ENCODE results near the gene G6PD. TPM values are rescaled to one million over a fixed set of nuclear protein-coding genes. Genes with fewer than 3 reads are reported as not detected.
"Not testable (repeated sequence)": the region's sequence is repeated elsewhere in the genome, so short reads cannot be mapped to it uniquely, and the experiment has no call there.

The G6PD gene
- polyA plus RNA-seq, 2 of the 4 experiments (the other 2 are of a cell fraction) = 692 to 1,409 TPM

- TF ChIP-seq, protein P1, sequence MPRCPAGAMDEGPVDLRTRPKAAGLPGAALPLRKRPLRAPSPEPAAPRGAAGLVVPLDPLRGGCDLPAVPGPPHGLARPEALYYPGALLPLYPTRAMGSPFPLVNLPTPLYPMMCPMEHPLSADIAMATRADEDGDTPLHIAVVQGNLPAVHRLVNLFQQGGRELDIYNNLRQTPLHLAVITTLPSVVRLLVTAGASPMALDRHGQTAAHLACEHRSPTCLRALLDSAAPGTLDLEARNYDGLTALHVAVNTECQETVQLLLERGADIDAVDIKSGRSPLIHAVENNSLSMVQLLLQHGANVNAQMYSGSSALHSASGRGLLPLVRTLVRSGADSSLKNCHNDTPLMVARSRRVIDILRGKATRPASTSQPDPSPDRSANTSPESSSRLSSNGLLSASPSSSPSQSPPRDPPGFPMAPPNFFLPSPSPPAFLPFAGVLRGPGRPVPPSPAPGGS (IDR thresholded peaks at IDR 0.05) = no peak
- TF ChIP-seq RCOR1 (IDR thresholded peaks at IDR 0.05; ENCODE audit: low read depth, low read length) (no peak), TFCP2L1 (CRISPR knock-in tag; IDR thresholded peaks at IDR 0.05) (no peak), EHMT2 (IDR thresholded peaks at IDR 0.05; ENCODE audit: low read depth) (no peak), HEYL (CRISPR knock-in tag; IDR thresholded peaks at IDR 0.05) (no peak)
Observed at GRCh38 chrX:154595559-154596249, 49.1 kb upstream of the G6PD start (continued).

GRCh38 chrX:154594491-154594890 lies 47.8 kb upstream of the G6PD start:
- 7% methylated on average over 3 of the region's 4 CpGs for WGBS (ENCODE audit: missing lambda C conversion rate)

DNA sequence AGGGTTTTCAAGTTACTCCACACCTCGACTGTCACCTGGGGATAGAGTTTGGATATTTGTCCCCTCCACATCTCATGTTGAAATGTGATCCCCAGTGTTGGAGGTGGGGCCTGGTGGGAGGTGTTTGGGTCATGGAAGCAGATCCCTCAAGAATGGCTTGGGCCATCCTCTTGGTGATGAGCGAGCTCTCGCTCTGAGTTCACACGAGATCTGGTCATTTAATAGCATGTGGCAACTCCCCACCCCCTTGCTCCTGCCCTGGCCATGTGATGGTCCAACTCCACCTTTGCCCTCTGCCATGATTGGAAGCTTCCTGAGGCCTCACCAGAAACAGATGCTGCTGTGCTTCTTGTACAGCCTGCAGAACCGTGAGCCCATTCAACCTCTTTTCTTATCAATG lies 46.6 kb upstream of the G6PD start:
- Histone ChIP-seq H3K9me3 (peaks cover 5% of the 10 kb centered on the region; the same call in 1 of the 3 replicates), H3K4me2 (no peak overlapping the region), H3K4me3 (no peak overlapping the region), H3K4me1 (no peaks in the 10 kb centered on the region), H3K27ac (no peak overlapping the region)
- no peak for FAIRE-seq
- WGBS (ENCODE audit: missing lambda C conversion rate) = 45% methylated on average over 5 of the region's 5 CpGs
- ChIA-PET CTCF (interaction anchor here (2.3 kb wide), 1 partner anchor 156 kb away, joined by 11 read pairs; no protein-coding TSS in a partner anchor), POLR2A (no interaction called here)
- ATAC-seq = no peak
- no peak for DNase-seq (ENCODE audit: low read depth in 1 of 2, low spot score in 1 of 2)
- no peak for TF ChIP-seq ZFP36 (IDR thresholded peaks at IDR 0.05; ENCODE audit: borderline replicate concordance, partially characterized antibody)
- TF ChIP-seq HEYL (CRISPR knock-in tag; IDR thresholded peaks at IDR 0.05) = no peak
- no peak for TF ChIP-seq GATA3 (IDR thresholded peaks at IDR 0.05; ENCODE audit: borderline replicate concordance)
- no peak for TF ChIP-seq FOSL2 (IDR thresholded peaks at IDR 0.05)
- no peak for TF ChIP-seq FOSL2 (CRISPR knock-in tag; IDR thresholded peaks at IDR 0.05)
- no peak for TF ChIP-seq POLR2A (IDR thresholded peaks at IDR 0.05; ENCODE audit: low read length)
- TF ChIP-seq RCOR1 (IDR thresholded peaks at IDR 0.05; ENCODE audit: low read depth, low read length) = no peak
- TF ChIP-seq TP53 (CRISPR knock-in tag; IDR thresholded peaks at IDR 0.05) = no peak
- no peak for TF ChIP-seq RFX5 (IDR thresholded peaks at IDR 0.05)
- no peak for TF ChIP-seq JUNB (IDR thresholded peaks at IDR 0.05)
- no peak for TF ChIP-seq JUN (IDR thresholded peaks at IDR 0.05)

More at GRCh38 chrX:154594491-154594890, 47.8 kb upstream of the G6PD start:
- H3K4me1 ChIP-seq = no peaks in the 10 kb centered on the region
- CTCF ChIA-PET = no interaction called here
- POLR2A ChIA-PET = no interaction called here
- no peak overlapping the region for H3K4me2 ChIP-seq
- TF ChIP-seq SMC3 (IDR thresholded peaks at IDR 0.05) (no peak), JUNB (IDR thresholded peaks at IDR 0.05) (no peak), RCOR1 (IDR thresholded peaks at IDR 0.05; ENCODE audit: low read depth, low read length) (no peak), EP300 (IDR thresholded peaks at IDR 0.05) (no peak), CBX8 (IDR thresholded peaks at IDR 0.05) (no peak)
- no peak overlapping the region for H3K27ac ChIP-seq
- no peak overlapping the region for H3K4me3 ChIP-seq
- H3K9me3 ChIP-seq = peaks cover 5% of the 10 kb centered on the region; the same call in 1 of the 3 replicates
- no peak for FAIRE-seq
- no peak for DNase-seq (ENCODE audit: low read depth in 1 of 2, low spot score in 1 of 2)
- no peak for ATAC-seq

- FAIRE-seq (no peak), ATAC-seq (no peak), DNase-seq (ENCODE audit: low read depth in 1 of 2, low spot score in 1 of 2) (no peak)
- Histone ChIP-seq H3K9me3 (peaks cover 5% of the 10 kb centered on the region; the same call in 1 of the 3 replicates), H3K27ac (no peak overlapping the region), H3K4me3 (no peak overlapping the region), H3K4me2 (no peak overlapping the region), H3K4me1 (no peaks in the 10 kb centered on the region)
- TF ChIP-seq FOSL2 (IDR thresholded peaks at IDR 0.05) = no peak
- no peak for TF ChIP-seq FOSL2 (CRISPR knock-in tag; IDR thresholded peaks at IDR 0.05)
- TF ChIP-seq CBX8 (IDR thresholded peaks at IDR 0.05) = no peak
- TF ChIP-seq NR3C1 (IDR thresholded peaks at IDR 0.05) = no peak
- TF ChIP-seq JUN (IDR thresholded peaks at IDR 0.05) = no peak
- no peak for TF ChIP-seq RNF2 (IDR thresholded peaks at IDR 0.05; ENCODE audit: borderline replicate concordance, low read depth)
- TF ChIP-seq, protein P2, sequence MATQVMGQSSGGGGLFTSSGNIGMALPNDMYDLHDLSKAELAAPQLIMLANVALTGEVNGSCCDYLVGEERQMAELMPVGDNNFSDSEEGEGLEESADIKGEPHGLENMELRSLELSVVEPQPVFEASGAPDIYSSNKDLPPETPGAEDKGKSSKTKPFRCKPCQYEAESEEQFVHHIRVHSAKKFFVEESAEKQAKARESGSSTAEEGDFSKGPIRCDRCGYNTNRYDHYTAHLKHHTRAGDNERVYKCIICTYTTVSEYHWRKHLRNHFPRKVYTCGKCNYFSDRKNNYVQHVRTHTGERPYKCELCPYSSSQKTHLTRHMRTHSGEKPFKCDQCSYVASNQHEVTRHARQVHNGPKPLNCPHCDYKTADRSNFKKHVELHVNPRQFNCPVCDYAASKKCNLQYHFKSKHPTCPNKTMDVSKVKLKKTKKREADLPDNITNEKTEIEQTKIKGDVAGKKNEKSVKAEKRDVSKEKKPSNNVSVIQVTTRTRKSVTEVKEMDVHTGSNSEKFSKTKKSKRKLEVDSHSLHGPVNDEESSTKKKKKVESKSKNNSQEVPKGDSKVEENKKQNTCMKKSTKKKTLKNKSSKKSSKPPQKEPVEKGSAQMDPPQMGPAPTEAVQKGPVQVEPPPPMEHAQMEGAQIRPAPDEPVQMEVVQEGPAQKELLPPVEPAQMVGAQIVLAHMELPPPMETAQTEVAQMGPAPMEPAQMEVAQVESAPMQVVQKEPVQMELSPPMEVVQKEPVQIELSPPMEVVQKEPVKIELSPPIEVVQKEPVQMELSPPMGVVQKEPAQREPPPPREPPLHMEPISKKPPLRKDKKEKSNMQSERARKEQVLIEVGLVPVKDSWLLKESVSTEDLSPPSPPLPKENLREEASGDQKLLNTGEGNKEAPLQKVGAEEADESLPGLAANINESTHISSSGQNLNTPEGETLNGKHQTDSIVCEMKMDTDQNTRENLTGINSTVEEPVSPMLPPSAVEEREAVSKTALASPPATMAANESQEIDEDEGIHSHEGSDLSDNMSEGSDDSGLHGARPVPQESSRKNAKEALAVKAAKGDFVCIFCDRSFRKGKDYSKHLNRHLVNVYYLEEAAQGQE (IDR thresholded peaks at IDR 0.05) = no peak
- TF ChIP-seq ZC3H11A (IDR thresholded peaks at IDR 0.05) = no peak
- 60% methylated on average over 5 of the region's 5 CpGs for WGBS (ENCODE audit: missing lambda C conversion rate)
- ChIA-PET POLR2A (no interaction called here), CTCF (interaction anchor here (2.3 kb wide), 1 partner anchor 157 kb away, joined by 11 read pairs; no protein-coding TSS in a partner anchor)
Observed at GRCh38 chrX:154592505-154592904, 45.9 kb upstream of the G6PD start.

DNA sequence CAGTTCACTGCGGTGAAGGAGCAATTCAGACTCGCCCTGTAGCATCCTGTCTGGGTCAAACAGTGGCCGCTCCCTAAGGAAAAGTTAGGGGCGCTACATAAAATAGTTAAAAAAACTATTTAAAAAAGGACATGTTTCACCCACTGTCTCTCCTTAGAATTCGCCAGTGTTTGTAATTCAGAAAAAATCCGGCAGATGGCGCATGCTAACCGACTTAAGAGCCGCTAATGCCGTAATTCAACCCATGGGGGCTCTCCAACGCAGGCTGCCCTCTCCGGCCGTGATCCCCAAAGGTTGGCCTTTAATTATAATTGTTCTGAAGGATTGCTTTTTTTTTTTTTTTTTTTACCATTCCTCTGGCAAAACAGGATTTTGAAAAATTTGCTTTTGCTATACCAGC lies 43.8 kb upstream of the G6PD start:
- H3K9me3 ChIP-seq; POLR2A ChIA-PET; CTCF ChIA-PET; H3K27ac ChIP-seq; FAIRE-seq; H3K4me1 ChIP-seq; H3K4me3 ChIP-seq; DNase-seq (ENCODE audit: low read depth in 1 of 2, low spot score in 1 of 2); H3K4me2 ChIP-seq: not testable (repeated sequence)
- WGBS (ENCODE audit: missing lambda C conversion rate) = no CpG with 5 or more reads among the region's 13 CpGs
- ATAC-seq = peak in 1 of 2 experiments; percentile 66; a peak in 3 of 6 replicates

DNA sequence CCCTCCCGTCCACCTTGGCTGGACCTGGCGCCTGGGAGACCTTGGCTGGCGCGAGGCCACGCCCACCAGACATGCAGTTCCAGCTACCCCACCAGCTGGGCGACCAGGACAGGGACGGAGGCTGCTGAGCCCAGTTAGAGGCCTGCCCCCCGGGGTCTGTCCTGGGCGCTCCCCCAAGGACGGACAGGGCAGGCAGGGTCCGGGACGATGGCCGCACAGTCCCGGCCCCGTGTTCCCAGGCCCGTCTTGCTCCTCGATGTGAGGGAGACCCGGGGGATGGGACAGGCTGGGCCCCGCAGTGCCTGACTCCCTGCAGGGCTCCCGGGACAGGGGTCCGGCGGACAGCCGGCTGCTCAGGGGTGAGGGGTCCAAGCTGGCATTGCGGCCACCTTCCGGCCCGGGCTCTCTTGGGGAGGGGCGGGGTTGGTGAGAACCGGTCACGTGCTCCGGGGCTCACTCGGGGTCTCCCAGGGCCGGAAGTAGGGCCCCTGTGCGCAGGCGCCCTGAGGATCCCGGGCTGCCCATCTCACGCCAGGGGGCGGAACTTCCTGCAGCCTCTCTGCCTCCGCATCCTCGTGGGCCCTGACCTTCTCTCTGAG lies 38.0 kb upstream of the G6PD start, which contains the start of gene CTAG1A:
TSS of gene CTAG1A (plus strand) at position 549 of the 599 bp plus-strand sequence. CDS start 74 bp downstream, outside the sequence.
- H3K27ac ChIP-seq; FAIRE-seq; H3K4me2 ChIP-seq; CTCF ChIA-PET; H3K4me1 ChIP-seq; H3K9me3 ChIP-seq; ATAC-seq; DNase-seq (ENCODE audit: low read depth in 1 of 2, low spot score in 1 of 2); H3K4me3 ChIP-seq; POLR2A ChIA-PET: not testable (repeated sequence)
- no CpG with 5 or more reads among the region's 39 CpGs for WGBS (ENCODE audit: missing lambda C conversion rate)

Data from A549 (cell line).